Spleen (tissue), 7 donors: ENCODE data around the gene LGALS1.
A peak's percentile ranks its signal among the peaks of the same experiment; 100 is the strongest.

Experiments
- CTCF ChIP-seq, 11 experiments: fragments of 200-600 bp in 7 of 11; fragments of 450-650 bp in 4 of 11; sonication (generic) in 4 of 11; IDR thresholded peaks in 8 of 11; conservative IDR thresholded peaks in 3 of 11; 1 replicate in 7 of 11; 2 replicates in 4 of 11; pipeline versions ENCODE4 v1.4.0 to v1.8.0; 2016 to 2021; ENCODE audit warnings: antibody characterized with exemption in 11 of 11, inconsistent platforms in 4 of 11, mild to moderate bottlenecking in 1 of 11
- POLR2A ChIP-seq, 3 donors: fragments of 450-650 bp; IDR thresholded peaks; one replicate each; pipeline ENCODE4 v1.5.1; 2017; ENCODE audit warnings: antibody characterized with exemption in 3 of 3, mild to moderate bottlenecking in 1 of 3
- POLR2AphosphoS5 ChIP-seq, 3 donors: sonication (generic); formaldehyde crosslinking; IDR thresholded peaks; one replicate each; pipeline ENCODE4 v1.5.1; 2017; ENCODE audit warnings: antibody characterized with exemption in 3 of 3
- donor health status: DM: no; HTN: no; CAD: no; lungs with moderate emphysema.
- donor health status: DM: no; HTN: no; CAD: no.
- donor health status: DM: no; HTN: no; CAD: no.

- TF ChIP-seq POLR2A (IDR thresholded peaks at IDR 0.05) (no peak), CTCF (IDR thresholded peaks at IDR 0.05 in 8 of 11, conservative IDR thresholded peaks at IDR 0.05 in 3 of 11) (no peak), POLR2AphosphoS5 (IDR thresholded peaks at IDR 0.05) (peak in 2 of 3 donors; percentile 31 to 59)
These were observed 46.6 kb upstream of the LGALS1 start for GRCh38 chr22:37628830-37629229.
